Fibroblast of lung (primary cell): ENCODE data around the gene FIGNL1. TPM values are rescaled to one million over a fixed set of nuclear protein-coding genes. Genes with fewer than 3 reads are reported as not detected.

Experiments
- DNase-seq, 2 donors: peaks; one replicate each; pipeline versions ENCODE4 v3.0.0 to v3.0.0-alpha.2; 2010; ENCODE audit warnings: low read depth in 2 of 2
- H2AFZ ChIP-seq: 2 replicates; pipeline ENCODE4 v1.5.1; 2012; ENCODE audit warnings: low read length, control low read depth, inconsistent platforms
- H3K27ac ChIP-seq: 2 replicates; pipeline ENCODE4 v1.5.1; 2011; ENCODE audit warnings: low read length, control low read depth; ENCODE audit not compliant: insufficient read depth
- H3K27me3 ChIP-seq: 2 replicates; pipeline ENCODE4 v1.5.1; 2011; ENCODE audit warnings: mild to moderate bottlenecking, low read length; ENCODE audit not compliant: control insufficient read depth, insufficient read depth
- H3K36me3 ChIP-seq: 2 replicates; pipeline ENCODE4 v1.5.1; 2011; ENCODE audit warnings: low read length; ENCODE audit not compliant: control insufficient read depth, insufficient read depth
- H3K4me1 ChIP-seq: 2 replicates; pipeline ENCODE4 v1.5.1; 2011; ENCODE audit warnings: low read length; ENCODE audit not compliant: control insufficient read depth, insufficient read depth; ENCODE audit errors: extremely low read depth
- H3K4me2 ChIP-seq: 2 replicates; pipeline ENCODE4 v1.5.1; 2011; ENCODE audit warnings: low read length, control low read depth; ENCODE audit not compliant: insufficient read depth; ENCODE audit errors: extremely low read depth
- H3K4me3 ChIP-seq, 4 experiments: fragments of 200-600 bp in 1 of 4; sonication (generic) in 1 of 4; replicated peaks in 1 of 4; 2 replicates each; pipeline ENCODE4 v1.5.1; 2011 to 2016; ENCODE audit warnings: low read length in 4 of 4, low read depth in 3 of 4, mild to moderate bottlenecking in 3 of 4, control low read depth in 2 of 4, inconsistent platforms in 1 of 4, mixed read lengths in 1 of 4; ENCODE audit not compliant: insufficient read depth in 1 of 4; ENCODE audit errors: control extremely low read depth in 1 of 4
- H3K79me2 ChIP-seq: 2 replicates; pipeline ENCODE4 v1.5.1; 2012; ENCODE audit warnings: mild to moderate bottlenecking, low read length, inconsistent platforms; ENCODE audit not compliant: control insufficient read depth, insufficient read depth
- H3K9ac ChIP-seq: 2 replicates; pipeline ENCODE4 v1.5.1; 2011; ENCODE audit warnings: mild to moderate bottlenecking, low read length, control low read depth; ENCODE audit not compliant: insufficient read depth
- H3K9me3 ChIP-seq: 2 replicates; pipeline ENCODE4 v1.5.1; 2012; ENCODE audit warnings: low read depth, low read length; ENCODE audit not compliant: control insufficient read depth, insufficient read depth
- H4K20me1 ChIP-seq: 2 replicates; pipeline ENCODE4 v1.5.1; 2011; ENCODE audit warnings: low read length; ENCODE audit not compliant: control insufficient read depth, insufficient read depth; ENCODE audit errors: extremely low read depth
- CTCF ChIP-seq, 2 donors: IDR thresholded peaks in 1 of 2; conservative IDR thresholded peaks in 1 of 2; 1 replicate in 1 of 2; 2 replicates in 1 of 2; pipeline ENCODE4 v1.5.1; 2011 to 2012; ENCODE audit warnings: low read length in 2 of 2, control low read depth in 1 of 2, inconsistent platforms in 1 of 2, low read depth in 1 of 2, mild to moderate bottlenecking in 1 of 2
- EZH2 ChIP-seq: IDR thresholded peaks from 2 replicates; pipeline ENCODE4 v1.5.1; 2012; ENCODE audit warnings: low read length, control low read depth, mild to moderate bottlenecking; ENCODE audit errors: missing control alignments
- polyA plus RNA-seq, 2 donors: library from polyadenylated mRNA; depleted of rRNA in 1 of 2; stranded (reverse) in 1 of 2; unstranded in 1 of 2; fragments of >200 nt; gene quantifications; 2 replicates each; pipeline ENCODE4 v1.2.1, GENCODE V29; 2011 to 2012; ENCODE audit warnings: missing spikeins in 1 of 2
- total RNA-seq: library from RNA; depleted of rRNA; stranded (reverse); fragments of >200 nt; gene quantifications from 2 replicates; pipeline ENCODE4 v1.2.1, GENCODE V29; 2014

FIGNL1 gene
- total and polyA plus RNA-seq, 2 donors (not counting 1 experiment from before 2014, with no cell fraction given), result 6.4 to 8.2 TPM

GRCh38 chr7:50423860-50424259 lies 26.3 kb downstream of the FIGNL1 start:
- TF ChIP-seq EZH2 (no peak), CTCF (conservative IDR thresholded peaks at IDR 0.05 in 1 of 2, IDR thresholded peaks at IDR 0.05 in 1 of 2; ENCODE audit: low read depth in 1 of 2, low read length in 2 of 2) (no peak)
- DNase-seq, result no peak
- H3K79me2 ChIP-seq, result no peaks in the 10 kb centered on the region
- no peaks in the 10 kb centered on the region for H4K20me1 ChIP-seq
- no peaks in the 10 kb centered on the region for H3K27me3 ChIP-seq
- H3K4me1 ChIP-seq, result no peaks in the 10 kb centered on the region
- no peaks in the 10 kb centered on the region for H3K36me3 ChIP-seq
- H3K27ac ChIP-seq, result no peak overlapping the region
- no peak overlapping the region for H3K4me2 ChIP-seq
- H3K9ac ChIP-seq, result no peak overlapping the region
- no peaks in the 10 kb centered on the region for H3K9me3 ChIP-seq
- no peak overlapping the region for H3K4me3 ChIP-seq
- no peak overlapping the region for H2AFZ ChIP-seq

- Histone ChIP-seq H3K79me2 (no peaks in the 10 kb centered on the region), H4K20me1 (no peaks in the 10 kb centered on the region), H3K27me3 (no peaks in the 10 kb centered on the region), H3K36me3 (no peaks in the 10 kb centered on the region), H3K27ac (no peak overlapping the region), H3K4me1 (no peaks in the 10 kb centered on the region), H3K9ac (no peak overlapping the region), H3K4me3 (no peak overlapping the region), H3K4me2 (no peak overlapping the region), H2AFZ (no peak overlapping the region), H3K9me3 (no peaks in the 10 kb centered on the region)
- no peak for TF ChIP-seq CTCF (conservative IDR thresholded peaks at IDR 0.05 in 1 of 2, IDR thresholded peaks at IDR 0.05 in 1 of 2; ENCODE audit: low read depth in 1 of 2, low read length in 2 of 2)
- no peak for DNase-seq
Measured at GRCh38 chr7:50422858-50423257, 27.3 kb downstream of the FIGNL1 start.

- Histone ChIP-seq H4K20me1 (no peaks in the 10 kb centered on the region), H3K4me1 (no peaks in the 10 kb centered on the region)
Measured at GRCh38 chr7:50421043-50421442, 29.1 kb downstream of the FIGNL1 start.

More at GRCh38 chr7:50421043-50421442, 29.1 kb downstream of the FIGNL1 start:
- Histone ChIP-seq H3K9me3 (no peaks in the 10 kb centered on the region), H3K4me3 (no peak overlapping the region), H3K36me3 (no peaks in the 10 kb centered on the region), H2AFZ (no peak overlapping the region), H3K4me2 (no peak overlapping the region), H3K79me2 (no peaks in the 10 kb centered on the region), H3K27me3 (no peaks in the 10 kb centered on the region), H3K9ac (no peak overlapping the region), H3K27ac (no peak overlapping the region)
- TF ChIP-seq EZH2, result no peak
- no peak for TF ChIP-seq CTCF (conservative IDR thresholded peaks at IDR 0.05 in 1 of 2, IDR thresholded peaks at IDR 0.05 in 1 of 2; ENCODE audit: low read depth in 1 of 2, low read length in 2 of 2)
- DNase-seq, result no peak
